ELR (cell line): ENCODE results near the gene SNED1.

Experiments used
- DNase-seq: peaks from one replicate; pipeline ENCODE4 v3.0.0-alpha.2; 2015; ENCODE audit warnings: low read depth

SNED1 gene

DNA sequence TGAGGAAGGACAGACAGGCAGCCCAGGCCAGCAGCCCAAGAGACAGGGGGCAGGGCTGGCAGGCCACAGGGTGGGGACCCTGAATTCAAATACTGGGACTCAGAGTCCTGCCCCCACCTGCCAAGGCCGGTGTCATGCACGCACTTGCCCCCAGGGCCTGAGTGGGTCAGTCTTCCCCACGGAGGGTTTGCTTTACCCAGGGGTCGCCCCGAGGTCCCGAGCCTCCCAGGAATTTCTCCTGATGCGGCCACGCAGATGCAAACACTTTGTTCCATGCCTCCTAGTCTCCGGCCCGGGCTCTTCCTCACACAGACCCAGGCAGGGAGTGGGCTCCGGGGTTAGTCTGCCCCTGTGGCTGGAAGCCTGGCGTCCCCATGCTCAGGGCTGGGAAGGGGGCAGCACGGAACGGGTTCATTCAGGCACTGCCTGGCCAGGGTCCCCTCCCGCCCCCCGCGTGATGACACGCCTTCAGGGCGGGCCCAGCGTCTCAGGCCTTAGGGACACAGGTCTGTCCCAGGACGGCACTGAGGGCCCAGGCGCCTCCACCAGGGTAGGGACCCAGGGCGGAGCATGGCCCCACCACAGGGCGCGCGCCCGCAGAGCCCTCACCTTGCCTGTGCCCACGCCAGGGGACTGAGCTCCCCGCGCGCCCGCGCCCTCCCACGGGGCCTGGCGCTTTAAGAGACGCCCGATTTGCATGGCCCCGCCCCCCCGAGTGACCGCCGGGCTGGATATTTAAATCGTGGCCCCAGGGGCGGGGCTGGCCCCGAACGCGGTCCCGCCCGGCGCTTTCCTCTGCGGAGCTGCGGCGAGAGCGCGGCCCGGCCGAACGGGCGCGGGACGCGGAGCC is at the start of gene SNED1:
SNED1 (plus strand) TSS at position 763 of the 850 bp plus-strand sequence. CDS start 220 bp downstream, outside the sequence.
- DNase-seq: peak; percentile 79

DNA sequence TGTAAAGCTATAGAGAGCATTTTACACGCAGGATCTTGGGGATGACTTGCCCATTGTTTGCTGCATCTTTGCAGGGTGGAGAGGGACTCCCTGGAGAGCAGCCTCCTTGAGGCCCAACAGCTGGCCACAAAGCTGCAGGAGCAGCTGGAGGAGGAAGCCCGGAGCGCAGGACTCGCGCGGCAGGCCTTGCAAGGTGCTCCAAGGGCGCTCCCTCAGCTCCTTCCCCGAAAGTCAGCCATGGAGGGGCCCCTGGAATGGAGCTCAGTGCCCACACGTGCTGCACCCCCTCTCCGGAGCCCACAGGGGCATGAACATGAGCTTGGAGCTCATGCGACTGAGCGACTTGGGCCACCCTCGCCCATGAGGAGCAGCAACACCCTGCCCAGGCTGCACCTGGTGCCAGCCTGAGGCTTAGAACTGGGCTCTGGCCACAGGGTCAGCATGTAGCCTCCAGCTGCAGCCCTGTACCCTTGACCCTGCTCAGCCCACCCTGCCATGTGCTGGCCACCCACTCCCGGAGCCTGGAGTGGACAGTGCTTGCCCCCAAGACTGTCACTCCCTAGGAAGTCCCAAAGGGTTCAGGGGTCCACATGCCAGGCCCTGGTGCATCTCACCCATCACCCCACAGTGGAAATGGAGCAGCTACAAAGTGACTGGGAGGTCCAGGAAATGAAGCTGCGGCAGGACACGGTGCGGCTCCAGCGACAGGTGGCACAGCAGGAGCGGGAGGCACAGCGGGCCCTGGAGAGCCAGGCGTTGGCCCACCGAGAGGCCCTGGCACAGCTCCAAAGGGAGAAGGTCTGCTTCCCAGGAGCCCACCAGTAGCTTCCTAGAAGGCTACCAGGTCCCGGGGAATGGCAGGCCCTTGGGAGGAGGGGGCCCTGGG is 49.3 kb upstream of the SNED1 start:
- DNase-seq: no peak

DNA sequence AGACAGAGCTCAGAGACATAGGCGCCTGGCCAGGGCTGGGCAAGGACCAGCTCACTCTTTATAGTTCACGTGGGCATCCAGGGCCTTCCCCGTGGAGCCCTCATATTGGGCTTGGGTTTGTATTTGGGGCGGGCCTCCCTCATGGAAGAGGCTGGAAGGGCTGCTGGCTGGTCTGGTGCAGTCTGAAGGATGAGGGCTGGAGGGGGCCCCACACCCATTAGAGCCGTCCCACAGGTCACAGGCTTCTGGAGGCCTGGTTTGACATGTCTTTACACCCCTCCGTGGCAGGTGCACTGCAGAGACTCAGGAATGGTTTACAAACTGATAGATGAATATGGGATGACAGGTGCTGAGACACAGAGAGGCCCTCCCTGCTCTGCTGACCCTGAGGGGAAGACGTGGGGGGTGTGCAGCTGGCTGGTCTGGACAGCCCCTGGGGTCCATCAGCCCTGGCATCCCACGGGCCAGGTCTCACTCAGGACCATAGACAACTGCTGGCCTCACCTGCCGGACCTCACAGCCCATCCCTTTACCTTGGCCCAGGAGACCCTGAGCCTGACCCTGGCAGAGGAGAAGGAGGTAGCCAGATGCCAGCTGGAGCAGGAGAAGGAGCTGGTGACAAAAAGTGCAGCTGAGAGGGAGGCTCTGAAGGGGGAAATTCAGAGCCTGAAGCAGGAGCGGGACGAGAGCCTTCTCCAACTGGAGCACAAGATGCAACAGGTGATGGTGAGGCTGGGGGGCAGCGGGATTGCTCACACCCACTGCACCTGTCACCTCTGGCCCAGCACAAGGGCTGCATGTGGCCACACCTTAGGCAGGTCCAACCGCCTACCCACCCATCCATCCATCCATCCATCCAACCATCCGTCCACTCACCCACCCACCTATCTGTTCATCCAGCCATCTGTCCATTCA is 48.4 kb upstream of the SNED1 start:
- DNase-seq: no peak

- no peak for DNase-seq
Observed at GRCh38 chr2:240951045-240951594, 47.3 kb upstream of the SNED1 start.

DNA sequence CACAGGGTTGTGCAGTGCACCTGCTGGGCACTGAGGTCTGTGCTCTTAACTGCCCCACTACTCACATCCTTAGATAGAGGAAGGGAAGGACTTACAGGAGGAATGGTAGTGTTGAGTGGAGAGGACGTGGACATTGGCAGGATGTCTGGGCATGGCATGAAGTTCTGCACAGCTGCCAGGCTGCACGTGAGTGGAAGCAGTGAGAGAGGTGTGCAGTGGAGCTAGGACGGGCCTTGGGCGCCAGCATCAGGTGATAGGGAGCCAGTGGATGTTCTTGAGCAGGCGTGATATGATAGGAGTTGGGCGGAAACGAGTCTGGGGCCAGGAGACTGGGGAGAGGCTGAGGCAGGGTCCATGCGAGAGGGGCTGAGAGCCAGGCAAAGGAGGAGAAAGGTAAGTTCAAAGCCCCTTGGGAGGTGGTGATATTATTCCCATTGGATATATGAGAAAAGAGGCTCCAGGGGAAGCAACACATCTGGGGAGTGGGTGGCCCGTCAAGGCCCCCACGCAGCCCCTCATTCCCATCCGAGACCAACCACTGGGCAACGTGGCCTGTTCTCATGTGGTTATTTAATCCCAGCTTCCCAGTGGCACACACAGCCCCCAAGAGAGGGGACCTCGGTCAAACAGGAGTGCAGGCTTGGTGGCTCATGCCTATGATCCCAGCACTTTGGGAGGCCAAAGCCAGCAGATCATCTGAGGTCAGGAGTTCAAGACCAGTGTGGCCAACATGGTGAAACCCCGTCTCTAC is 45.7 kb upstream of the SNED1 start:
- DNase-seq: no peak

DNA sequence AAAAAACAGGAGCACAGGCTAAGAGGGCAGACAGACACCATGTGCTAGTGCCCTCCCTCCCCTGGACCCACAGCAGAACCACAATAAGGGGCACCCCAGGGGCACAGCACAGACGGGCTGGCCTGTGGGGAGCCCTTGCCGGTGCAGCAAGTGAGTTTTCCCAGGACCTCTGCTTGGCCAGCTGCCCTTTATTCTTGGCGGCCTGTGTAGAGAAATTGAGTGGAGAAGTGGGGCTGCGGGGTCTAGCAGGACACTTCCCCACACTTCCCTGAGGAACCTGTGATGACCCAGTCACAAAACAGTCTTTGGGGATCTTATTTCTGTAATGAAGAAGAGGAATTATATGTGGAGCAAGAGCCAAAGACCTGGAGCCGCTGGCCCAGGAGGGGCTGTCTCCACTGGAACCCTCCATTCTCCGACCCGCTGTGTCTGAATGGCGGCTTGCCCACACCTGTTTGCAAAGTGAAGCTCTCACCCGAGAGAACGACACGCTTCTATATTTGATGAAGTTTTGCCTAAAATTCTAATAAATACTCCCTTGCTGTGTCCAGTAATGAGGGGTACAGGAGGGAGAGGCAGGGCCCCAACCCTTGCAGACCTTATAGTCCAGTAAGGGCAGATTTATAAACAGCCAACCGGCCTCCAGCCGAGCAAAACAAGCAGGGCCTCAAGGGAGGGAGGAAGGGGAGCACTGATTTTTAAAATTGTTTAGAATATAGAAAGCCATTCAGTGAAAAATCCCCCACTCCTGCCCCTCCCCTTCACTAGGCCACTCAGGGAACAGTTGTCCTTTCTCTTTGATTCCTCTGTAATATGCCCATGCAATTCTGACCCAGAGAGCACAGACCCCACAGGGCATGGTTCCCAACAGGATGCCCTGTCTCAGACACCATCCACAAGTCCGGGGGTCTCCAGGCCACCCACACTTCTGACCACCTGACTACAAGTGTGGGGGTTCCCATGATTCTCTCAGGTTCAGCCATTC is 44.7 kb upstream of the SNED1 start:
- no peak for DNase-seq

- no peak for DNase-seq
Observed at GRCh38 chr2:240954436-240955305, 43.7 kb upstream of the SNED1 start.

GRCh38 chr2:240955306-240956170 is 42.9 kb upstream of the SNED1 start:
- no peak for DNase-seq

DNA sequence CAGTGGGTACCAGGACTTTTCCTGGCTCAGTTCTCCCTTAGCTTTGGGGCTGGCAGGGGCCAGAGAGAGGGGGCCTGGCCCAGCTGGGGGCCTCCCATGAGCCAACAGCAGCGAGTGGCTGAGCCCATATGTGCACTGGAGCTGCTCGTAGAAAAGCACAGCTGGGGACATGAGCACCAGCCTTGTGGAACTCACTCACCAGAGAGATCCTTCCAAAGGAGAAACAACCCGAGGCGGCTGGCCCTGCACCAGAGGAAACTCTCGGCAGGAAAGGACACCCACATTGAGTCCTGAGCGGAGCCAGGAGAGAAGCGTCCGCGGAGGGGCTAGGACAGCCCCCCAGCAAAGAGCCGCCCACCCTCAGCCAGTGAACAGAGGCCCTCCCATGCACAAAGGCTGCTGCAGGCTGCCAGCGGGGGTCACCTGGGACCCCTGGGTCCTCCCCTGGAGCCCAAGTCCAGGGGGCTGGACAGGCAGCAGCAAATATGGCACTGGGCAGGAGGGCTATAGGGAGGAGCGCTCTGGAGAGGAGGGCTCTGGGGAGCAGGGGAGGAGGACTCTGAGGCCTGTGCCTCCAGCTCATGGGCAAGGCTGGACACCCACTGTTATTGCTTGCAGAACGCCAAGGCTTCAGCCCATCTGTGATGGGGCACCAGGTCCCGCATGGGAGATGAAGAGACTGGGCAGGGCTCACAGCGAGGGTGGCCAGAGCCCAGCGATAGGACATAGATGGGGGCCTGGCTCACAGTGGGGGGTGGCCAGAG is 42.1 kb upstream of the SNED1 start:
- DNase-seq: no peak

DNA sequence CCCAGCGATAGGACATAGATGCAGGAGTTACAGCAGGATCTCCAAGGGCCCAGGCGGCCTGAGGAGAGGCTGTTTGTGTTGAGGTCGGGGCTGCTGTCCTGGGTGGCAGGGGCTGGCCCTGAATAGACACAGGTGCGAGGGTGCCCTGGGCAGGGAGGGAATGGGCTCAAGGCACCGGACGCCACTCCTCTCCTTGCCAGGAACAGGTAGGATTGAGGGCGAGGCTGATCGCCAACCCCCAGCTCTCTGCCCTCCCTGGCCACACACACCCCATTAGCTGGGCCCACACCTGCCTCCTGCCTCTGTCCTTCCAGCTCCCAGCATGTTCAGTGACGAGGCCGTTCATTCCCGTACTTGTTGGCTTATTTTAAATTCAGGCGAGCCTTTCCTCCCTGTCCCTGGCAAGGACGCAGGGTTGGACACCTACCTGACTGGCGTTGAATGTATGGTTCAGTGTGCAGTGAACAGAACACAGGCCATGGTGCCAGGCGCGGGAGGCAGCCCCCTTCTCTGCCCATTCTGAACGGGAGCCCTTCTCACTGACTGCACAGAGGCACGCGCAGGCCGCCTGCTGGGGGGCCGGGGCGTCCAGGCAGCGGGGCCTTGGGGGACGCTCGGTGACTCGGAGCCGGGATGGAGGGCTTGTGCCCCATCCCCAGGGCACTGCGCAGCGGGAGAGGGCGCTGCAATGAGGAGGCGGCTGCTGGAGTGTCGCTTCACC is 41.3 kb upstream of the SNED1 start:
- no peak for DNase-seq

- no peak for DNase-seq
Observed at GRCh38 chr2:240957656-240958365, 40.6 kb upstream of the SNED1 start.

- DNase-seq: no peak
Observed at GRCh38 chr2:240958366-240959213, 39.8 kb upstream of the SNED1 start.

DNA sequence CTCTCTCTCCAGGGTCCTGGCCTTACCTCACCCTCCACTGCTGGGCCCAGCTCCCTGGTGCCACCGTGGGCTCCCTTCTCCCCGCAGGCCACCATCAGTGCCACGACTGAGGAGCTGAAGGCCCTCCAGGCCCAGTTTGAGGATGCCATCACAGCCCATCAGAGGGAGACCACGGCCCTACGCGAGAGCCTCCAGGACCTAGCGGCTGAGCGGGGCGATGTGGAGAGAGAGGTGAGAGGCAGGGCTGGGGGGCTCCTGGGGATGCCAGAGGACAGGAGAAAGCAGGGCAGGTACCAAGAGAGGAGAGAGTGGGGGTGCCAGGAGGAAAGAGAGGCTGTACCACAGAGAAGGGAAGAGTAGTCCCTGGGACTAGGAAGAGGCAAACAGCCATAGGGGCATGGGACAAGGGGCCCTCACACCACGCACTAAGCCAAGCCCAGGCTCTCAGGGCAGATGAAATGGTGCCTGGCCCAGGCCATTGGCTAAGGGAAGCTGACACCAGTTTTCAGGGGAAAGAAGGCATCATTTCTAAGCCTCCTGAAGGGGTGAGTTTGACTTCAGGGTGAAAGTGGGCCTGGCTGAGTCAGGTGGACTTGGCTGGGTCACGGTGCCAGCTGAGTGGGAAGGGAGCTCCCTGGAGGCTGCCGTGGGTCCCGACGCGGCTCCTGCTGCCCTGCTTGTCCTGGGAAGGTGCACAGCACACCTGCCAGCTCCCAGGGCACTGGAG is 39.0 kb upstream of the SNED1 start:
- DNase-seq: no peak

- DNase-seq: no peak
Observed at GRCh38 chr2:240959941-240960308, 38.5 kb upstream of the SNED1 start.
